Epithelial cell of prostate (primary cell): ENCODE measurements around the gene DNAH12.
"Not testable (repeated sequence)": the region's sequence is repeated elsewhere in the genome, so short reads cannot be mapped to it uniquely, and the experiment has no call there.

Experiments
- DNase-seq: peaks from one replicate; pipeline ENCODE4 v3.0.0-alpha.2; 2011; ENCODE audit warnings: low read depth, low spot score
- H3K27ac ChIP-seq: fragments of 450-650 bp; 2 replicates; pipeline ENCODE4 v1.5.1; 2017; ENCODE audit warnings: mild to moderate bottlenecking

The DNAH12 gene

DNA sequence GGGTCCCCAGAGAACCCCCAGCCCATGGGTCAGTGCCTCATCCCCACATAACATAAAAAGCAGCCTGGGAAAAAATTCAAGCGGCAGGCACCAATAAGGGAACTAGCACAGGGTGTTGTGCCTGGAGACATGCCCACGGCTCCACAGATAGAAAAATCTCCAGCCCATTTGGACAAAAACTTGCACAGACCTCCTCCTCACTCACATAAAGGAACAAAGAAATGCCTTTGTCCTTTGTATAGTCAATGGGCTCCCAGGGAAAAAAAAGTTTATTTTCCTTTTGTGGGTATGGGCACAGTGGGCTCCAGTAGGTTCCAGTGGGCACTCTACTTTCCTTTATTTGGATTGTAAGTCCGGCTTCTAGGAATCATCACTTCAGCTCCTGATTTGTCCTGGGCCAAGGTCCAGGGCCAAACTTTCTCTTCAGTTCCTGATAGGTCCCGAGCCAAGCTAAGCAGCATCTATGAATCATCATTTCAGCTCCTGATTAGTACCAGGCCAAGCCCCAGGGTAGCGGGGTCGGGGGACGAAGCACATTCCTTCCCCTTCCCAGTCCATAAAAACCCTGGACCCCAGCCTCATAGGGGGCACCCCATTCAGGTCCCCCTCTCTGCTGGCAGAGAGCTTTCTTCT is 1.6 kb upstream of the DNAH12 start:
- no peak overlapping the region for H3K27ac ChIP-seq
- DNase-seq, result no peak

DNA sequence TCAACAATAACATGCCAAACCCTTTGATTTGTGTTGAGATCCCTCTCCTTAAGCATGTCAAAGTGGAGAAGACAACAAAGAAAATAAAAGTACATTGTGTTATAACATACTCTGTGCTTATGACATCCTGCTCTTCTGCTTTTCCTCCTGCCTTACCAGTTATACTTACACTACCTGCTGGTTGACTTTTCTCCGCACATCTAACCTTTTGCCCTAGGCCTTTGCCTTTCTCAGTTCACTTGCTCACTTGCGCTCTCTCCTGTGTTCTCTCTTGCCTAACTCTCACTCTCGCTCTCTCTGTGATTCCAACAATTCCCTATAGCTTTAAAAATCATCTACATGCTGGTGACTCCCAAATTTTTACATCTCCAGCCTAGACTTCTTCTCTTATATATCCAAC is 5.7 kb downstream of the DNAH12 start:
- H3K27ac ChIP-seq, result no peak overlapping the region
- no peak for DNase-seq

DNA sequence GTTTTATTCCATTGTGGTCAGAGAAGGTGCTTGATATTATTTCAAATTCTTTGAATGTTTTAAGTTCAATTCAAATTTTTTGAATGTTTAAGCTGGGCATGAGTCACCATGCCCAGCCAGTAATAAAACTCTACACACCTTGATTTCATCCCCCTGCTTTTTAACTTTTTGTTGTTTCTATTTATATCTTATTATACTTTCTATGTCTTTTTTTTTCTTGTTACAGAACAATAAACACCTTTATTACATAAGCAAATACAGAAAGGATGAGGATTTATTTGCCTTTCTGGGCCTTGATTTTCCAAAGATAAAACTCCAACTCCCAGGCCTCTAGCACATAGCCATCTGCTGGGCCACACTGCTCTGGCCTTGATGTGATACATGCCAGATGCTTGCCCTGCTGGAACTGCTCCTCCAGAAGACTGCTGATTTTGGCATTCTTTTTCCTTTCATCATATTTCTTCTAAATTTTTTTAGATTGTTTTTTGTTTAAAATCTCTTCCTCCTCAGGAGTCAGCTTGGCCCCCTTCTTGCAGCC is 14.0 kb downstream of the DNAH12 start:
- DNase-seq, result no peak

DNA sequence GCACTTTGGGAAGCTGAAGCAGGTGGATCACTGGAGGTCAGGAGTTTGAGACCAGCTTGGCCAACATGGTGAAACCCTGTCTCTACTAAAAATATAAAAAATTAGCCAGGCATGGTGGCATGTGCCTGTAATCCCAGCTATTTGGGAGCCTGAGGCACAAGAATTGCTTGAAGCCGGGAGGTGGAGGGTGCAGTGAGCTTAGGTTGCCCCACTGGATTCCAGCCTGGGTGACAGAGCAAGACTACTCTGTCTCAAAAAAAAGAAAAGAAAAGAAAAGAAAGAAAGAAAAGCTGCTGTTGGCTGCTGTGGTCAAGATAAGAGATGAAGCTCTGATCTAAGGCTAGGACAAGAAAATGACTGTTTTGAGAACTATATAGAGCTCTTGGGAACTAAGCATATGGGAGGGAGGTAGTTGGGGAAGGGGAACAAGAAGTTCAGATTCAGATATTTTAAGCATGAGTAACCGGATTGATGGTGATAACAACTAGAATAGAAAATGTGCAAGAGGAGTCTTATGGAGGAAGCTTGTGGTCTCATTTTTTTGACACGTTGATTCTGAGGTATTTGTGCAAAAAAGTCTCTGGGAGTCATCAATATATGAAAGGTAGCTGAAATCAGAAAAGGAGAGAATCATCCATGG is 25.7 kb downstream of the DNAH12 start:
- DNase-seq, result no peak
- no peak overlapping the region for H3K27ac ChIP-seq

More for the DNA sequence above, 14.0 kb downstream of the DNAH12 start:
- H3K27ac ChIP-seq, result no peak overlapping the region

DNA sequence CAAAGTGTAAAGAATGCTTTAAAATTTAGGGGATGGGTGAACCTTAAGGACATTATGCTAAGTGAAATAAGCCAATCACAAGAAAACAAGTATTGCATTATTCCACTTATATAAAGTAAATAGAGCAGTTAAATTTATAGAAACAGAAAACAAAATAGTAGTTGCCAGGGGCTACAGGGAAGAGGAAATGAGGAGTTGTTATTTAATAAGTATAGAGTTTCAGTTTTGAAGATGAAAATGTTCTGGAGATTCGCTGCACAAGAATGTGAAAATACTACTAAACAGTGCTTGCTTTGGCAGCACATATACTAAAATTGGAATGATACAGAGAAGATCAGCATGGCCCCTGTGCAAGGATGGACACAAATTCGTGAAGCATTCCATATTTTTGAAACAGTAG is 32.0 kb downstream of the DNAH12 start:
- no peak for DNase-seq
- H3K27ac ChIP-seq, result no peak overlapping the region

DNA sequence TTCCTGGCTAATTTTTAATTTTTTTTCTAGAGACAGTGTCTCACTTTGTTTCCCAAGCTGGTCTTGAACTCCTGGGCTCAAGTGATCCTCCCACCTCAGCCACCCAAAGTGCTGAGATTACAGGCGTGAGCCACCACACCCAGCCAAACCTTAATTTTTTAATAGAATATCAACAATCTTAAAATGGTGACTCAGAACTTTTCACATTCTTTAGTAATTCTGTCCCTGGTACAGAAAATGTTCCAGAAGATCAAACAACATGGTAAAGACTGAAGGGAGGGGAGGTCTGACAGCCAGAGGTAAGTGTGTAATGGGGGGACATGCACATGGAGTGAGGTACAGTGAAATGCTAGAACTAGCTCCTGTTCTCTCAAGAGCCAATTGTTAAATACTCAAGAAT is 38.2 kb downstream of the DNAH12 start:
- no peak overlapping the region for H3K27ac ChIP-seq

DNA sequence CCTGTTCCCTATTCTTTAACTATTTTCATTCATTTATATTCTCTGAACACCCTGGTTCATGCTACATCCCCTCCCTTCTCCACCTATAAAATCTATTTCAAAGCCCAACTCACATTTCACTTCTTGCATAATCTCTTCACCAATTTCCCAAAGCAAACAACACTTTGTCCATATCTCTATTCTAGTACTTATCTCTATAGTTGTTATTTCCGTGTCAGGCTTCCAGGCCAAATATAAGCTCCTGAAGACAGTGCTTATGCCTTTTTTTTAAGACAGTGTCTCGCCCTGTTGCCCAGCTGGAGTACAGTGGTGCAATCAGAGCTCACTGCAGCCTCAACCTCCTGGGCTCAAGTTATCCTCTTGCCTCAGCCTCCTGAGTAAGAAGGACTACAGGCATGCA is 43.6 kb downstream of the DNAH12 start:
- no peak overlapping the region for H3K27ac ChIP-seq
- DNase-seq, result no peak

More for the DNA sequence above, 38.2 kb downstream of the DNAH12 start:
- DNase-seq, result no peak

DNA sequence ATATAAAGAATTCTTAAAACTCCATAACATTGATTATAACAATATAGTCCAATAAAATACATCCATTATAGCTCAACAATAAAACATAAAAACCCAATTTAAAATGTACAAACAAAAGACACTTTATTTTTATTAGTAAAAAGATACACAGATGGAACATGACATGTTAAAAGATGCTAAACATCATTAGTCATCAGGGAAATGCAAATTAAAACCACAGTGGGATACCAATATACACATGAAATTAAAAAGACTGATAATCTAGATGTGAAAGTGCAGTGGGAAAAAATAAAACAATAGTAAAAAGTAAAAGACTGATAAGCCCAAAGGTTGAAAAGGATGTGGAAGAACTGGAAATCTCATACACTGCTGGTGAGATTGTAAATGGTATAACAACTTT is 46.2 kb downstream of the DNAH12 start:
- H3K27ac ChIP-seq, result no peak overlapping the region
- no peak for DNase-seq

DNA sequence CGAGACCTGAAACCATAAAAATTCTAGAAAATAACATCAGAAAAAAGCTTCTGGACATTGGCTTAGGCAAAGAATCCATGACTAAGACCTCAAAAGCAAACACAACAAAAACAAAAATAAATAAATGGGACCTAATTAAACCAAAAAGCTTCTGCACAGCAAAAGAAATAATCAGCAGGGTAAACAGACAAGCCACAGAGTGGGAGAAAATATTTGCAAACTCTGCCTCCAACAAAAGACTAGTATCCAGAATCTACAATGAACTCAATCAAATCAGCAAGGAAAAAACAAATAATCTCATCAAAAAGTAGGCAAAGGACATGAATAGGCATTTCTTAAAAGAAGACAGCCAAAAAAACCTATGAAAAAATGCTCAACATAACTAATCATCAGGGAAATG is 59.6 kb downstream of the DNAH12 start:
- no peak for DNase-seq
- no peak overlapping the region for H3K27ac ChIP-seq

DNA sequence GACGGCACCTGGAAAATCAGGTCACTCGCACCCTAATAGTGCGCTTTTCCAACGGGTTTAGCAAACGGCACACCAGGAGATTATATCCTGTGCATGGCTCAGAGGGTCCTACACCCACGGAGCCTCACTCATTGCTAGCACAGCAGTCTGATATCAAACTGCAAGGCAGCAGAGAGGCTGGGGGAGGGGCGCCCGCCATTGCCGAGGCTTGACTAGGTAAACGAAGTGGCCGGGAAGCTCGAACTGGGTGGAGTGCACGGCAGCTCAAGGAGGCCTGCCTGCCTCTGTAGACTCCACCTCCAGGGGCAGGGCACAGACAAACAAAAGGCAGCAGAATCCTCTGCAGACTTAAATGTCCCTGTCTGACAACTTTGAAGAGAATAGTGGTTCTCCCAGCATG is 67.0 kb downstream of the DNAH12 start:
- not testable (repeated sequence) for H3K27ac ChIP-seq, DNase-seq

DNA sequence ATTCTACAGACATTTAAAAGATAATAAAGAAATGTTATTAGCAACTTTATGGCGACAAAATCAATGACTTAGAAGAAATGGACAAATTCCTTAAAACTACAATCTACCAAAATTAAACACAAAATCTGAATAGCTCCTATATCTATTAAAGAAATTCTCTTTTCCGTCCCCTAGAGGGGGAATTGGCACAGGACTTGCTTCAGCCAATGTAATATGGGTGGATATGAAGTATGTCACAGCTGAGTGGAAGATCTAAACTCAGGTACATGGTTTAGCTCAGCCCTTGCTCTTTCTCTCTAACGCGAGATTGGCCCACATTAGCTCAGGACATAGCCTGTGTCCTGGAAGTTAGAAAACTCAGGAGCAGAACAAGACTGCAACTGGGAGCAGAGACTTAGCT is 79.3 kb downstream of the DNAH12 start:
- DNase-seq, result no peak
- H3K27ac ChIP-seq, result no peak overlapping the region

DNA sequence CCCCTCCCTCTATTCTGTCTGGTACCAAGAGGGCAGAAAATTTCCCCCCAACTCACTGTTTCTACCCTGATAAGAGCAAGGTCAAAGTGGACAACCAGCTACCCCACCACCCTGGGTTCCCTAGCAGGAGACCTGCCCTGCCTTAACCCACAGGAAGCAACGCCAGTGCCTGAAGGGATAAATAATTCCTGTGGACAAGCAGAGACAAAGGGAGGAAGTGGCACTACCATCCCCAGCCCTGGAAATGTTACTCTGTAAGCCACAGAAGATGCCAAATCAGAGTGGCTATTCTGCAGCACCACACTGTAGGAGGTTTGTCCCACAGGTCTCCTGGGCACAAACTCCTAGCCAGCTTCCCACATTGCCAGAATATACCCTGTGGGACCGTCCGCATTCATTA is 80.1 kb downstream of the DNAH12 start:
- no peak overlapping the region for H3K27ac ChIP-seq
- no peak for DNase-seq

DNA sequence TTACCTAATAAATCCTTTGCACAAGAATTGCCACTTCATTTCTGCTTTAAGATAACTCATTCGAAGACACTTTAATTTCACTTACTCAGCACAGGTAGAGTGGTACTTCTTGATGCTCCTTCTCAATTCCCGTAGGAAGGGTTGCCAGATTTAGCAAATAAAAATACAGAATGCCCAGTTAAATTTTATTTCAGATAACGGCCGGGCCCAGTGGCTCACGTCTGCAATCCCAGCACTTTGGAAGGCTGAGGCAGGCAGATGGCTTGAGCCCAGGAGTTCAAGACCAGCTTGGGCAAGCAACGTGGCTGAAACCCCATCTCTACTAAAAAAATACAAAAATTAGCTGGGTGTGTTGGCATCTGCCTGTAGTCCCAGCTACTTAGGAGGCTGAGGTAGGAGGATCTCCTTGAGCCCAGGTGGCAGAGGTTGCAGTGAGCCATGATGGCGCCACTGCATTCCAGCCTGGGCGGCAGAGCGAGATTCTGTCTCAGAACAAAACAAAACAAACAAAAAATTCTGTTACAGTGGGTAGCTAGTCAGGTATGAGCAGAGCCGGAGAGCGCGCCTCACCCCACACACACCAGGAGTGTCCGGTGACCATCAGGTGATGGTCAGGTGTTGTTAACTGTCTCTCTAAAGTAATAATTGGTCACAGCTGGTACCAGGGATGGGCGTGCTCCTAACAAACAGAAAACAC is 92.8 kb downstream of the DNAH12 start:
- no peak for DNase-seq
- no peak overlapping the region for H3K27ac ChIP-seq

DNA sequence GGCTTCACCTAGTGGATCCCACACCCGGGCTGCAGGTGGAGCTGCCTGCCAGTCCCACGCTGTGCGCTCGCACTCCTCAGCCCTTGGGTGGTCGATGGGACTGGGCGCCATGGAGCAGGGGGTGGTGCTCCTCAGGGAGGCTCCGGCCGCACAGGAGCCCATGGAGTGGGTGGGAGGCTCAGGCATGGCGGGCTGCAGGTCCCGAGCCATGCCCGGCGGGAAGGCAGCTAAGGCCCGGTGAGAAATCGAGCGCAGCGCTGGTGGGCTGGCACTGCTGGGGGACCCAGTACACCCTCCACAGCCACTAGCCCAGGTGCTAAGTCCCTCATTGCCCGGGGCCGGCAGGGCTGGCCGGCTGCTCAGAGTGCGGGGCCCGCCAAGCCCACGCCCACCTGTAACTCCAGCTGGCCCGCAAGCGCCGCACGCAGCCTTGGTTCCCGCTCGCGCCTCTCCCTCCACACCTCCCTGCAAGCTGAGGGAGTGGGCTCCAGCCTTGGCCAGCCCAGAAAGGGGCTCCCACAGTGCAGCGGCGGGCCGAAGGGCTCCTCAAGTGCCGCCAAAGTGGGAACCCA is 94.8 kb downstream of the DNAH12 start:
- not testable (repeated sequence) for H3K27ac ChIP-seq, DNase-seq

DNA sequence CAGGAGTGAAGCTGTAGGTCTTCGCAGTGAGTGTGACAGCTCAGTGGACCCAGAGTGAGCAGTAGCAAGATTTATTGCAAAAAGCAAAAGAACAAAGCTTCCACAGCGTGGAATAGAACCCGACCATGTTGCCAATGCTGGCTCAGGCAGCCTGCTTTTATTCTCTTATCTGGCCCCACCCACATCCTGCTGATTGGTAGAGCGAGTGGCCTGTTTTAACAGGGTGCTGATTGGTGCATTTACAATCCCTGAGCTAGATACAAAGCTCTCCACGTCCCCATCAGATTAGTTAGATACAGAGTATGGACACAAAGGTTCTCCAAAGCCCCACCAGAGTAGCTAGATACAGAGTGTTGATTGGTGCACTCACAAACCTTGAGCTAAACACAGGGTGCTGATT is 95.7 kb downstream of the DNAH12 start:
- H3K27ac ChIP-seq, DNase-seq: not testable (repeated sequence)

DNA sequence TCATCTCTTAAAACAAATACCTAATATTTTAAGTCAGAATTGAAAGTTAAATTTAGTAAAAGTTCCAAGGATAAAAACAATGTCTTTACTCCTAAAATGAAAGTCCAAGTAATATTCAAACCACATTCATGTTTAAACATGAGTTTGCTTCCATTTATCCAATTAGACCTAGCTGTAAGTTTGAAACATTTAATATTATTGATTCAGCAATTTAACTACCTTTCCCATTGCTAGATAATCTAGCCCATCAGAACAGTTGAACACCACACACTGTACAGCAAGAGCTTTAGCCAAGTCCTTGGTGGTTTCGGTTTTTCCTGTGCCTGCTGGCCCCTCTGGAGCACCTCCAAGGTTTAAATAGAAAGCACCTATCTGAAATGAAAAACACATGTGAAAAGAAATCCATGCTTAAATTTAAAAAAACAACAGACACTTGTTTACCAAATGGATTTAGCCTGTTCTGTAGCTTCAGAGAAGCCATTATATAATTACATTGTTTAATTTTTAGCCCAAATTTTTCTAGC is 97.8 kb downstream of the DNAH12 start:
- no peak for DNase-seq

DNA sequence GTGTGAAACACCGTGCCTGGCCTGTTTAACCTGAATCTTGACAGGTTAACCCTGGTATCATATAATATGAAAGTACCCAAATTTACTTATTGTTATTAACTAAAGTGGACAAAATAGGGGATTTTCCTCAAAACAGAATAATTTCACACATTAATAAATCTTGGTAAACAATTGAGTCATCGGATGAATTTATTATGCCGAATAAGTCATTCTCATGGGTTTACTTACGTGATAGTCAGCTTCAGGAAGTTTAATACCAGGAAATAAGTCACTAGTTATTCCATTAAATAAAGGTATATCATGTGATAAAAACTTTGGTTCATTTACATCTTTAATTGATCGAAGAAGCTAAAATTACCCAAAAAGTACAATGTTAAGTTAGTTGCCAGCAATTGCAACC is 99.7 kb downstream of the DNAH12 start:
- no peak for DNase-seq
- no peak overlapping the region for H3K27ac ChIP-seq

More for the DNA sequence above, 97.8 kb downstream of the DNAH12 start:
- H3K27ac ChIP-seq, result no peak overlapping the region

DNA sequence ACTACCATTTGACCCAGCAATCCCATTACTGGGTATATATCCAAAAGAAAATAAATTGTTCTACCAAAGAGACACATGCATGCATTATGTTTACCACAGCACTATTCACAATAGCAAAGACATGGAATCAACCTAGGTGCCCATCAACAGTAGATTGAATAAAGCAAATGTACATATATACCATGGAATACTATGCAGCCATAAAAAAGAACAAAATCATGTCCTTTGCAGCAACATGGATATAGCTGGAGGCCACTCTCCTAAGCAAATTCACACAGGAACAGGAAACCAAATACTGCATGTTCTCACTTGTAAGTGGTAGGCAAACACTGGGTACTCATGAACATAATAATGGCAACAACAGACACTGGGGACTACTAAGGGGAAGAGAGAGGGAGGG is 104.0 kb downstream of the DNAH12 start:
- H3K27ac ChIP-seq, DNase-seq: not testable (repeated sequence)

DNA sequence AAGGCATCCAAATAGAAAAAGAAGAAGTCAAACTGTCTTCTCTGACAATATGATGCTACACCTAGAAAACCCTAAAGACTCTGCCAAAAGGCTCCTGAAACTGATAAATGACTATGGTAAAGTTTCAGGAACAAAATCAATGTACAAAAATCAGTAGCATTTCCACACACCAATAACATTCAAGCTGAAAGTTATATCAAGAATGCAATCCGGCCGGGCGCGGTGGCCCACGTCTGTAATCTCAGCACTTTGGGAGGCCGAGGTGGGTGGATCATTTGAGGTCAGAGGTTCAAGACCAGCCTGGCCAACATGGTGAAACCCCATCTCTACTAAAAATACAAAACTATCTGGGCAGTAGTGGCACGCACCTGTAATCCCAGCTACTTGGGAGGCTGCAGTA is 105.7 kb downstream of the DNAH12 start:
- not testable (repeated sequence) for DNase-seq, H3K27ac ChIP-seq

DNA sequence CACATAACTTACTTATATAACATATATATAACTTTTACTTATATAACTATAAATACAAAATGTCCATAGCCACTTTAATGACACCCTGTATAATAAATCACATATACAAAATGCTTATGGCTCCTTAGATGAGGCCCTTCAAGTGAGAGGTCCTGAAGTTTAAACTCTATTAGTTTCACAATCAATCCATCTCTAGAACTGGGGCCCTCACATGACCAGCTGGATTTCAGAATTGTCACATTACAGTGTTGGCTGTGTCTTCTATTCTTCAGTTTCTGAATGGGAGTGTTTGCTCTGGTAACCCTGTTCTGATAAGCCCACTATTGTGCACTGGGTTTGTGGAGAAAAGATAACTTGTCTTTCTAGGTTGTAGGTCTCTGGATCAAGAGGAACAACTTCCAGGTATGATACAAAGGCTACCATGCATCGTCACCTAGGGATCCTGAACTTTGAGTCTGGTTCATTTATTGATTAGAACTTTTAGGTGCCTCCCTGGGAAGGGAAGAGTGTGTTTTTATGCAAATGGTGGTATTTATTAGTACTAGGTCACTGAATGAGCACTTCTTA is 107.9 kb downstream of the DNAH12 start:
- H3K27ac ChIP-seq, result no peak overlapping the region
- DNase-seq, result no peak
